OCI-LY3 (cell line): ENCODE measurements around the gene ENC1.
"Not testable (repeated sequence)": the region's sequence is repeated elsewhere in the genome, so short reads cannot be mapped to it uniquely, and the experiment has no call there.

Source experiments
- H2AFZ ChIP-seq: fragments of 200-600, 300-600 bp; shearing (Covaris generic); 2 replicates; pipeline ENCODE4 v1.6.0; 2014; ENCODE audit warnings: antibody characterized with exemption, low read depth, low read length
- H3K27ac ChIP-seq: fragments of 200-600, 300-600 bp; sonication (generic); 2 replicates; pipeline ENCODE4 v1.5.1; 2014; ENCODE audit warnings: mild to moderate bottlenecking, low read length, moderate library complexity, mixed read lengths
- H3K27me3 ChIP-seq: fragments of 200-600, 300-600 bp; sonication (generic); 2 replicates; pipeline ENCODE4 v1.6.1; 2014; ENCODE audit warnings: low read depth, low read length, mixed read lengths
- H3K36me3 ChIP-seq: fragments of 200-600, 300-600 bp; sonication (generic); replicated peaks from 2 replicates; pipeline ENCODE3; 2014; ENCODE audit warnings: low read depth, low read length, mixed read lengths
- H3K4me1 ChIP-seq: fragments of 300-600, 200-600 bp; sonication (generic); 2 replicates; pipeline ENCODE4 v1.6.1; 2014; ENCODE audit warnings: low read length, mixed read lengths
- H3K4me2 ChIP-seq: fragments of 200-600, 300-600 bp; sonication (generic); 2 replicates; pipeline ENCODE4 v1.6.1; 2014; ENCODE audit warnings: low read length, mixed read lengths
- H3K4me3 ChIP-seq: fragments of 300-600, 200-600 bp; sonication (generic); 2 replicates; pipeline ENCODE4 v1.5.1; 2014; ENCODE audit warnings: antibody characterized with exemption, mild to moderate bottlenecking, low read length, moderate library complexity
- H3K79me2 ChIP-seq: fragments of 300-600, 200-600 bp; shearing (Covaris generic); 2 replicates; pipeline ENCODE4 v1.6.1; 2014; ENCODE audit warnings: mild to moderate bottlenecking, low read length, mixed read lengths
- H3K9ac ChIP-seq: fragments of 300-600, 200-600 bp; shearing (Covaris generic); 2 replicates; pipeline ENCODE4 v1.6.0; 2014; ENCODE audit warnings: mild to moderate bottlenecking, low read length, moderate library complexity
- H3K9me3 ChIP-seq: fragments of 200-600, 300-600 bp; shearing (Covaris generic); 2 replicates; pipeline ENCODE4 v1.6.1; 2014; ENCODE audit warnings: low read length, mixed read lengths; ENCODE audit not compliant: insufficient read depth
- H4K20me1 ChIP-seq: fragments of 200-600, 300-600 bp; sonication (generic); 2 replicates; pipeline ENCODE4 v1.6.1; 2016; ENCODE audit warnings: low read length, mixed read lengths; ENCODE audit not compliant: insufficient read depth
- CTCF ChIP-seq: fragments of 200-600, 300-600 bp; sonication (generic); IDR thresholded peaks from 2 replicates; pipeline ENCODE4 v1.5.1; 2014; ENCODE audit warnings: antibody characterized with exemption, low read length, low read depth
- EZH2phosphoT487 ChIP-seq: fragments of 200-600 bp; shearing (Covaris generic); IDR thresholded peaks from 2 replicates; pipeline ENCODE4 v1.6.1; 2018; ENCODE audit warnings: antibody characterized with exemption, mixed run types, low read depth

Gene ENC1

GRCh38 chr5:74684900-74685851 is 44.6 kb upstream of the ENC1 start, which contains the start of gene HEXB:
Gene HEXB (plus strand): TSS chr5:74685233. CDS start chr5:74685261, 28 bp downstream.
- H3K27ac ChIP-seq: 0 out of 2 replicates have a peak within 1 kb of the TSS, but pooled peaks have one; percentile 23
- peak within 1 kb of the TSS; percentile 98 for H3K4me3 ChIP-seq
- H4K20me1 ChIP-seq: no peaks in the 10 kb centered on the region
- peak within 1 kb of the TSS; percentile 87; the same call in 1 of the 2 replicates for H2AFZ ChIP-seq
- H3K79me2 ChIP-seq: peaks cover 17% of the 10 kb centered on the region
- TF ChIP-seq EZH2phosphoT487: no peak
- no peak for TF ChIP-seq CTCF
- H3K4me1 ChIP-seq: peaks cover 10% of the 10 kb centered on the region
- H3K27me3 ChIP-seq: 0 out of 2 replicates have a peak, but pooled peaks cover 3% of the 10 kb centered on the region
- peak within 1 kb of the TSS; percentile 92 for H3K9ac ChIP-seq
- H3K36me3 ChIP-seq: no peaks in the 10 kb centered on the region
- H3K4me2 ChIP-seq: peak within 1 kb of the TSS; percentile 90
- H3K9me3 ChIP-seq: no peaks in the 10 kb centered on the region

- Histone ChIP-seq H2AFZ (no peak overlapping the region), H3K4me2 (no peak overlapping the region), H3K4me1 (peaks cover 5% of the 10 kb centered on the region; the same call in 1 of the 2 replicates), H3K9me3 (no peaks in the 10 kb centered on the region), H3K36me3 (no peaks in the 10 kb centered on the region), H4K20me1 (no peaks in the 10 kb centered on the region), H3K4me3 (no peak overlapping the region), H3K79me2 (no peaks in the 10 kb centered on the region), H3K27me3 (0 out of 2 replicates have a peak, but pooled peaks cover 3% of the 10 kb centered on the region), H3K27ac (no peak overlapping the region), H3K9ac (no peak overlapping the region)
- TF ChIP-seq EZH2phosphoT487: no peak
- no peak for TF ChIP-seq CTCF
Observed at GRCh38 chr5:74679966-74680365, 39.4 kb upstream of the ENC1 start.

- H3K27me3 ChIP-seq, H3K4me1 ChIP-seq, H3K9ac ChIP-seq, H3K4me3 ChIP-seq, H3K36me3 ChIP-seq, H3K79me2 ChIP-seq, H3K27ac ChIP-seq, H3K4me2 ChIP-seq, H4K20me1 ChIP-seq, H2AFZ ChIP-seq, H3K9me3 ChIP-seq: not testable (repeated sequence)
Observed at GRCh38 chr5:74679300-74679699, 38.8 kb upstream of the ENC1 start.

- not testable (repeated sequence) for H3K4me2 ChIP-seq, H3K9me3 ChIP-seq, H3K9ac ChIP-seq, H3K36me3 ChIP-seq, H4K20me1 ChIP-seq, H2AFZ ChIP-seq, H3K27me3 ChIP-seq, H3K4me1 ChIP-seq, H3K79me2 ChIP-seq, H3K4me3 ChIP-seq, H3K27ac ChIP-seq
Observed at GRCh38 chr5:74678123-74678522, 37.6 kb upstream of the ENC1 start.

- H3K9me3 ChIP-seq, H3K27me3 ChIP-seq, H2AFZ ChIP-seq, H3K4me1 ChIP-seq, H3K79me2 ChIP-seq, H3K36me3 ChIP-seq, H3K9ac ChIP-seq, H3K4me3 ChIP-seq, H3K4me2 ChIP-seq, H3K27ac ChIP-seq, H4K20me1 ChIP-seq: not testable (repeated sequence)
Observed at GRCh38 chr5:74676466-74676865, 35.9 kb upstream of the ENC1 start.
